ENCODE results near the gene EPS8. TPM values are rescaled to one million over a fixed set of nuclear protein-coding genes. Genes with fewer than 3 reads are reported as not detected.

The EPS8 gene
- total RNA-seq, 1 experiment from 2014 or later: 97.5 TPM

GRCh38 chr12:15757553-15758255, 31.5 kb downstream of the EPS8 start:
- CTCF ChIA-PET: interaction anchor here (0.6 to 1.2 kb wide), 3 partner anchors 13 to 43 kb away, joined by 3 to 4 read pairs (median 4); partner anchors contain the start of gene EPS8
- peak; percentile 66 for DNase-seq
- intact Hi-C loops (cut with micrococcal nuclease; ENCODE audit: unreplicated experiment): no loop called here
- H3K4me3 Mint-ChIP-seq (ENCODE audit: low read depth, unreplicated experiment): peak overlapping the region; percentile 15
- no peaks in the 10 kb centered on the region for H3K36me3 Mint-ChIP-seq (ENCODE audit: insufficient read depth, unreplicated experiment)
- H3K27me3 Mint-ChIP-seq (ENCODE audit: unreplicated experiment): no peaks in the 10 kb centered on the region
- H3K4me1 Mint-ChIP-seq (ENCODE audit: low read depth, unreplicated experiment): peaks cover 53% of the 10 kb centered on the region
- TSS peak; percentile 36 for BruUV-seq (replicated peaks)
- peak overlapping the region; percentile 61 for H3K27ac Mint-ChIP-seq (ENCODE audit: unreplicated experiment)
- H3K9me3 Mint-ChIP-seq (ENCODE audit: low read depth, unreplicated experiment): peaks cover 9% of the 10 kb centered on the region
- TF ChIP-seq, protein P1, sequence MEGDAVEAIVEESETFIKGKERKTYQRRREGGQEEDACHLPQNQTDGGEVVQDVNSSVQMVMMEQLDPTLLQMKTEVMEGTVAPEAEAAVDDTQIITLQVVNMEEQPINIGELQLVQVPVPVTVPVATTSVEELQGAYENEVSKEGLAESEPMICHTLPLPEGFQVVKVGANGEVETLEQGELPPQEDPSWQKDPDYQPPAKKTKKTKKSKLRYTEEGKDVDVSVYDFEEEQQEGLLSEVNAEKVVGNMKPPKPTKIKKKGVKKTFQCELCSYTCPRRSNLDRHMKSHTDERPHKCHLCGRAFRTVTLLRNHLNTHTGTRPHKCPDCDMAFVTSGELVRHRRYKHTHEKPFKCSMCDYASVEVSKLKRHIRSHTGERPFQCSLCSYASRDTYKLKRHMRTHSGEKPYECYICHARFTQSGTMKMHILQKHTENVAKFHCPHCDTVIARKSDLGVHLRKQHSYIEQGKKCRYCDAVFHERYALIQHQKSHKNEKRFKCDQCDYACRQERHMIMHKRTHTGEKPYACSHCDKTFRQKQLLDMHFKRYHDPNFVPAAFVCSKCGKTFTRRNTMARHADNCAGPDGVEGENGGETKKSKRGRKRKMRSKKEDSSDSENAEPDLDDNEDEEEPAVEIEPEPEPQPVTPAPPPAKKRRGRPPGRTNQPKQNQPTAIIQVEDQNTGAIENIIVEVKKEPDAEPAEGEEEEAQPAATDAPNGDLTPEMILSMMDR (IDR thresholded peaks at IDR 0.05; ENCODE audit: unreplicated experiment): no peak

- Mint-ChIP-seq H3K36me3 (ENCODE audit: insufficient read depth, unreplicated experiment) (no peaks in the 10 kb centered on the region), H3K27ac (ENCODE audit: unreplicated experiment) (no peak overlapping the region), H3K4me3 (ENCODE audit: low read depth, unreplicated experiment) (no peak overlapping the region), H3K9me3 (ENCODE audit: low read depth, unreplicated experiment) (peaks cover 5% of the 10 kb centered on the region), H3K4me1 (ENCODE audit: low read depth, unreplicated experiment) (peaks cover 56% of the 10 kb centered on the region), H3K27me3 (ENCODE audit: unreplicated experiment) (no peaks in the 10 kb centered on the region)
- CTCF ChIA-PET: no interaction called here
- no peak for DNase-seq
- BruUV-seq (replicated peaks): no TSS peak
- TF ChIP-seq, protein P1 (IDR thresholded peaks at IDR 0.05; ENCODE audit: unreplicated experiment): no peak
- intact Hi-C loops (cut with micrococcal nuclease; ENCODE audit: unreplicated experiment): no loop called here
Measured at GRCh38 chr12:15756822-15757221, 32.4 kb downstream of the EPS8 start.

DNA sequence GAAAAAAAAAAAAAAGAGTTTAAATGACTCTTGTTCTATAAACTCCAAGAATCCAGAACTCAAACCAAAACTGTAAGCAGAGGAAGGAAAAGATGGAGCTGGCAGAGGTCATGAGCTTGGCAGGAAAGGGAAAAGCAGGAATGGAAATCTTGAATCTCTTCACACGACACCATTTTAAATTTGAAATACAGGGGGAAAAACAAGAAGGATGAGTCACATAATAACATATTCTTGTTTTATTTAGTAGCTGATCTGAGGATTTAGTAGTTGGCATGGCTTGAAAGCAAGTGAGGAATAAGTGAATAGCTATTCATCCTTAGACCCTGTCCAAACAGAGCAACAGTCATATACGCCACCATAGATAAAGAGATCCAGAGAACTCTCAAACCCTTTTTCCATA, 35.0 kb downstream of the EPS8 start:
- H3K4me3 Mint-ChIP-seq (ENCODE audit: low read depth, unreplicated experiment): no peak overlapping the region
- no peaks in the 10 kb centered on the region for H3K9me3 Mint-ChIP-seq (ENCODE audit: low read depth, unreplicated experiment)
- CTCF ChIA-PET: interaction anchor here (0.7 to 0.9 kb wide), 2 partner anchors 16 to 36 kb away, joined by 3 read pairs; no protein-coding TSS in a partner anchor
- H3K27me3 Mint-ChIP-seq (ENCODE audit: unreplicated experiment): no peaks in the 10 kb centered on the region
- H3K4me1 Mint-ChIP-seq (ENCODE audit: low read depth, unreplicated experiment): peaks cover 65% of the 10 kb centered on the region
- no TSS peak for BruUV-seq (replicated peaks)
- no peaks in the 10 kb centered on the region for H3K36me3 Mint-ChIP-seq (ENCODE audit: insufficient read depth, unreplicated experiment)
- H3K27ac Mint-ChIP-seq (ENCODE audit: unreplicated experiment): no peak overlapping the region
- TF ChIP-seq, protein P1 (IDR thresholded peaks at IDR 0.05; ENCODE audit: unreplicated experiment): no peak
- DNase-seq: no peak
- intact Hi-C loops (cut with micrococcal nuclease; ENCODE audit: unreplicated experiment): no loop called here

- BruUV-seq (replicated peaks): no TSS peak
- Mint-ChIP-seq H3K4me3 (ENCODE audit: low read depth, unreplicated experiment) (no peak overlapping the region), H3K27me3 (ENCODE audit: unreplicated experiment) (no peaks in the 10 kb centered on the region), H3K36me3 (ENCODE audit: insufficient read depth, unreplicated experiment) (no peaks in the 10 kb centered on the region), H3K27ac (ENCODE audit: unreplicated experiment) (no peak overlapping the region), H3K4me1 (ENCODE audit: low read depth, unreplicated experiment) (peaks cover 64% of the 10 kb centered on the region), H3K9me3 (ENCODE audit: low read depth, unreplicated experiment) (no peaks in the 10 kb centered on the region)
- DNase-seq: no peak
- CTCF ChIA-PET: interaction anchor here (1.2 kb wide), 1 partner anchor 17 kb away, joined by 3 read pairs; no protein-coding TSS in a partner anchor
- intact Hi-C loops (cut with micrococcal nuclease; ENCODE audit: unreplicated experiment): no loop called here
- TF ChIP-seq, protein P1 (IDR thresholded peaks at IDR 0.05; ENCODE audit: unreplicated experiment): no peak
Measured at GRCh38 chr12:15752785-15753184, 36.4 kb downstream of the EPS8 start.

Data from Calu3 (cell line).